Measurements from ENCODE around the gene AVPR1A.

AVPR1A gene

DNA sequence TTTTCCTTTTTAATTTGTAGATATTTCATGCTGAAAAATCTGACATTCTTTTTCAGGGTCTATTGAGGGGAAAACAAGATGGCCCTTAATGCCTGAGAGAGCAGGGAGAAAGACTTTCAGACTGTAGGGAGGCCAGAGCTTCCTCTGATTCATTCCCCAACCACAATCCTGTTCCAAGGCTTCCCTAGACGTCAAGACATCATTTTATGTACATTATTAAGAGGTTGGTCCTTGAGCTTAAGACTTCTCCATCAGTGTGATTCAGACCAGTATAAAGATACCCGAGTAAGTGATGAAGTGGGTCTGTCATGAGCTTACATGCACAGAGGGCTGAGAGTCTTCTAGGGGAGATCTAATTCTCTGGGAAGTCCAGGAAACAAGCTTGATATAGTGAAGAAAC lies 57.3 kb downstream of the AVPR1A start:
- Histone ChIP-seq H3K27me3 (ENCODE audit: control insufficient read depth, insufficient read depth, low read length) (no peaks in the 10 kb centered on the region), H3K4me3 (ENCODE audit: low read depth, low read length) (no peak overlapping the region), H3K27ac (ENCODE audit: low read depth, low read length) (no peak overlapping the region), H3K9ac (ENCODE audit: low read depth, low read length) (no peak overlapping the region), H3K4me1 (ENCODE audit: control insufficient read depth, insufficient read depth, low read length) (0 out of 2 replicates have a peak, but pooled peaks cover 5% of the 10 kb centered on the region), H3K36me3 (ENCODE audit: control insufficient read depth, insufficient read depth, low read length) (no peaks in the 10 kb centered on the region), H3K9me3 (ENCODE audit: control insufficient read depth, insufficient read depth, low read length) (no peaks in the 10 kb centered on the region)

- no peaks in the 10 kb centered on the region for H3K36me3 ChIP-seq (ENCODE audit: control insufficient read depth, insufficient read depth, low read length)
Observed at GRCh38 chr12:63093084-63093483, 57.9 kb downstream of the AVPR1A start.

More at GRCh38 chr12:63093084-63093483, 57.9 kb downstream of the AVPR1A start:
- Histone ChIP-seq H3K27ac (ENCODE audit: low read depth, low read length) (no peak overlapping the region), H3K4me1 (ENCODE audit: control insufficient read depth, insufficient read depth, low read length) (0 out of 2 replicates have a peak, but pooled peaks cover 5% of the 10 kb centered on the region), H3K4me3 (ENCODE audit: low read depth, low read length) (no peak overlapping the region), H3K9ac (ENCODE audit: low read depth, low read length) (no peak overlapping the region), H3K9me3 (ENCODE audit: control insufficient read depth, insufficient read depth, low read length) (no peaks in the 10 kb centered on the region), H3K27me3 (ENCODE audit: control insufficient read depth, insufficient read depth, low read length) (no peaks in the 10 kb centered on the region)
